HepG2 (cell line): ENCODE results near the gene SETD1A. TPM values are rescaled to one million over a fixed set of nuclear protein-coding genes. Genes with fewer than 3 reads are reported as not detected.

Experiments used
- CREB1 ChIP-seq, 2 experiments: fragments of 450-650 bp in 1 of 2; IDR thresholded peaks; 2 replicates each; pipeline ENCODE4 v1.6.1; 2016 to 2017; ENCODE audit warnings: control low read depth in 1 of 2, mild to moderate bottlenecking in 1 of 2, missing compliant biosample characterization in 1 of 2, missing genetic modification characterization in 1 of 2
- HNRNPL ChIP-seq: fragments of 200-400 bp; formaldehyde crosslinking; IDR thresholded peaks from 2 replicates; pipeline ENCODE4 v1.6.1; 2017; ENCODE audit warnings: mild to moderate bottlenecking, low read depth, low read length
- ISL2 ChIP-seq: sonication (generic); formaldehyde crosslinking; IDR thresholded peaks from 2 replicates; pipeline ENCODE4 v1.5.0; 2020; ENCODE audit warnings: missing genetic modification reagents
- KLF9 ChIP-seq: IDR thresholded peaks from 2 replicates; pipeline ENCODE4 v1.6.1; 2016; ENCODE audit warnings: low read depth
- RAD51 ChIP-seq: fragments of 450-650 bp; IDR thresholded peaks from 2 replicates; pipeline ENCODE4 v1.6.1; 2016; ENCODE audit warnings: borderline replicate concordance
- SETDB1 ChIP-seq: sonication (generic); formaldehyde crosslinking; IDR thresholded peaks from 2 replicates; pipeline ENCODE4 v1.5.1; 2020; ENCODE audit warnings: missing genetic modification reagents, mild to moderate bottlenecking, borderline replicate concordance
- TAF15 ChIP-seq: fragments of 200-400 bp; formaldehyde crosslinking; IDR thresholded peaks from one replicate; pipeline ENCODE4 v1.6.1; 2018; ENCODE audit warnings: mild to moderate bottlenecking, low read depth, low read length; ENCODE audit not compliant: poor library complexity, severe bottlenecking
- ZNF530 ChIP-seq: sonication (generic); formaldehyde crosslinking; IDR thresholded peaks from 2 replicates; pipeline ENCODE4 v1.5.0; 2020; ENCODE audit warnings: low read depth, mild to moderate bottlenecking, missing genetic modification reagents
- polyA plus RNA-seq, 8 experiments: library from polyadenylated mRNA; depleted of rRNA in 3 of 8; stranded (reverse) in 7 of 8; unstranded in 1 of 8; fragments of >200 nt; fragmentation: Illumina TruSeq in 4 of 8; extraction: Trizol in 4 of 8; gene quantifications; 2 replicates each; pipeline versions ENCODE4 v1.2.1 to v1.2.3, GENCODE V29; 2011 to 2016; ENCODE audit warnings: low read depth in 4 of 8, missing spikeins in 1 of 8, mixed read lengths in 1 of 8; ENCODE audit not compliant: insufficient read depth in 1 of 8
- total RNA-seq, 5 experiments: library from RNA; depleted of rRNA; stranded (reverse); fragments of >200 nt; fragmentation: Illumina TruSeq; extraction: Trizol; gene quantifications; 2 replicates each; pipeline ENCODE4 v1.2.3, GENCODE V29; 2016; ENCODE audit warnings: low read depth in 1 of 5
- TF ChIP-seq, protein P1 (sequence below): sonication (generic); formaldehyde crosslinking; IDR thresholded peaks from 2 replicates; pipeline ENCODE4 v1.4.0; 2020; ENCODE audit warnings: low read depth, missing genetic modification reagents
- TF ChIP-seq, protein P2 (sequence below): sonication (generic); formaldehyde crosslinking; IDR thresholded peaks from 2 replicates; pipeline ENCODE4 v1.4.0; 2020; ENCODE audit warnings: missing genetic modification reagents
- TF ChIP-seq, protein P3 (sequence below): sonication (generic); formaldehyde crosslinking; IDR thresholded peaks from 2 replicates; pipeline ENCODE4 v1.4.0; 2020; ENCODE audit warnings: missing genetic modification reagents, borderline replicate concordance
- TF ChIP-seq, protein P4 (sequence below): IDR thresholded peaks from 2 replicates; pipeline ENCODE4 v1.6.1; 2016; ENCODE audit warnings: missing genetic modification reagents, missing compliant biosample characterization
- TF ChIP-seq, protein P5 (sequence below): sonication (generic); formaldehyde crosslinking; IDR thresholded peaks from 2 replicates; pipeline ENCODE4 v1.5.1; 2020; ENCODE audit warnings: mild to moderate bottlenecking, missing genetic modification reagents

Gene SETD1A
- total and polyA plus RNA-seq, 2 of the 13 experiments (the other 11 are each of a cell fraction or from before 2014, with no cell fraction given): 3.8 to 5.6 TPM

DNA sequence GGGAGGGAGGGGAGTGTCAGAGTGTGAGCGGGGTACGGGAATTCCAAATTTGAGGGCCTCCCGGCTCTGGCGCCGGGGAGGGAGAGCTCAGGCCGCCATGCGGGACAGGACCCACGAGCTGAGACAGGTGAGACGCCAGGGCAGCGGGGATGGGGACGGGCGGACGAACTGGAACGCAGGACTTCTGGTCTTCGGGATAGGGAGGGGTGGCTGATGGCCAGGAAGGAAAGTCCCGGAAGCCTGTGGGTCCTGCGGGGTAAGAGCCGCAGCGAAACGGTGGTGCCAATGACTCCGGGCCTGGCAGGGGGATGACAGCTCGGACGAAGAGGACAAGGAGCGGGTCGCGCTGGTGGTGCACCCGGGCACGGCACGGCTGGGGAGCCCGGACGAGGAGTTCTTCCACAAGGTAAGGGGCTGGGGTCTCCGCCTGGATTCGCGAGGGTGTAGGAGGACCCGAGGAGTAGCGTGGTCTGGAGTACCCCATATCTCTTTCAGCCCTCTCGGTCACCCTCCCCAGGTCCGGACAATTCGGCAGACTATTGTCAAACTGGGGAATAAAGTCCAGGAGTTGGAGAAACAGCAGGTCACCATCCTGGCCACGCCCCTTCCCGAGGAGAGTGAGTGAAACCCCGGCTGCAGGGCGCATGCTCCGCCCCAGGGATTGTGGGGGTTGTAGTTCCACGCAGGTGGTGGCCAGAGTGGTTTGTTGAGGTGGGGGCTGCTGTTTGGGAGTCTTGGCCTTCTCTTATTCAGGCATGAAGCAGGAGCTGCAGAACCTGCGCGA lies 76.3 kb downstream of the SETD1A start (continued):
- TF ChIP-seq HNRNPL: no peak
- TF ChIP-seq, protein P1, sequence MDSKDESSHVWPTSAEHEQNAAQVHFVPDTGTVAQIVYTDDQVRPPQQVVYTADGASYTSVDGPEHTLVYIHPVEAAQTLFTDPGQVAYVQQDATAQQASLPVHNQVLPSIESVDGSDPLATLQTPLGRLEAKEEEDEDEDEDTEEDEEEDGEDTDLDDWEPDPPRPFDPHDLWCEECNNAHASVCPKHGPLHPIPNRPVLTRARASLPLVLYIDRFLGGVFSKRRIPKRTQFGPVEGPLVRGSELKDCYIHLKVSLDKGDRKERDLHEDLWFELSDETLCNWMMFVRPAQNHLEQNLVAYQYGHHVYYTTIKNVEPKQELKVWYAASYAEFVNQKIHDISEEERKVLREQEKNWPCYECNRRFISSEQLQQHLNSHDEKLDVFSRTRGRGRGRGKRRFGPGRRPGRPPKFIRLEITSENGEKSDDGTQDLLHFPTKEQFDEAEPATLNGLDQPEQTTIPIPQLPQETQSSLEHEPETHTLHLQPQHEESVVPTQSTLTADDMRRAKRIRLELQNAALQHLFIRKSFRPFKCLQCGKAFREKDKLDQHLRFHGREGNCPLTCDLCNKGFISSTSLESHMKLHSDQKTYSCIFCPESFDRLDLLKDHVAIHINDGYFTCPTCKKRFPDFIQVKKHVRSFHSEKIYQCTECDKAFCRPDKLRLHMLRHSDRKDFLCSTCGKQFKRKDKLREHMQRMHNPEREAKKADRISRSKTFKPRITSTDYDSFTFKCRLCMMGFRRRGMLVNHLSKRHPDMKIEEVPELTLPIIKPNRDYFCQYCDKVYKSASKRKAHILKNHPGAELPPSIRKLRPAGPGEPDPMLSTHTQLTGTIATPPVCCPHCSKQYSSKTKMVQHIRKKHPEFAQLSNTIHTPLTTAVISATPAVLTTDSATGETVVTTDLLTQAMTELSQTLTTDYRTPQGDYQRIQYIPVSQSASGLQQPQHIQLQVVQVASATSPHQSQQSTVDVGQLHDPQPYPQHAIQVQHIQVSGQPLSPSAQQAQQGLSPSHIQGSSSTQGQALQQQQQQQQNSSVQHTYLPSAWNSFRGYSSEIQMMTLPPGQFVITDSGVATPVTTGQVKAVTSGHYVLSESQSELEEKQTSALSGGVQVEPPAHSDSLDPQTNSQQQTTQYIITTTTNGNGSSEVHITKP (CRISPR knock-in tag): peak; percentile 31; the same call in 1 of the 2 replicates
- no peak for TF ChIP-seq TAF15
- TF ChIP-seq ISL2: 0 out of 2 replicates have a peak, but pooled peaks have one; percentile 36
- TF ChIP-seq ZNF530 (CRISPR knock-in tag): no peak
- TF ChIP-seq, protein P2, sequence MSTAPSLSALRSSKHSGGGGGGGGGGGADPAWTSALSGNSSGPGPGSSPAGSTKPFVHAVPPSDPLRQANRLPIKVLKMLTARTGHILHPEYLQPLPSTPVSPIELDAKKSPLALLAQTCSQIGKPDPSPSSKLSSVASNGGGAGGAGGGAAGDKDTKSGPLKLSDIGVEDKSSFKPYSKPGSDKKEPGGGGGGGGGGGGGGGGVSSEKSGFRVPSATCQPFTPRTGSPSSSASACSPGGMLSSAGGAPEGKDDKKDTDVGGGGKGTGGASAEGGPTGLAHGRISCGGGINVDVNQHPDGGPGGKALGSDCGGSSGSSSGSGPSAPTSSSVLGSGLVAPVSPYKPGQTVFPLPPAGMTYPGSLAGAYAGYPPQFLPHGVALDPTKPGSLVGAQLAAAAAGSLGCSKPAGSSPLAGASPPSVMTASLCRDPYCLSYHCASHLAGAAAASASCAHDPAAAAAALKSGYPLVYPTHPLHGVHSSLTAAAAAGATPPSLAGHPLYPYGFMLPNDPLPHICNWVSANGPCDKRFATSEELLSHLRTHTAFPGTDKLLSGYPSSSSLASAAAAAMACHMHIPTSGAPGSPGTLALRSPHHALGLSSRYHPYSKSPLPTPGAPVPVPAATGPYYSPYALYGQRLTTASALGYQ (CRISPR knock-in tag): no peak
- no peak for TF ChIP-seq CREB1 (IDR thresholded peaks at IDR 0.05)
- no peak for TF ChIP-seq CREB1 (CRISPR knock-in tag; IDR thresholded peaks at IDR 0.05)
- TF ChIP-seq, protein P3, sequence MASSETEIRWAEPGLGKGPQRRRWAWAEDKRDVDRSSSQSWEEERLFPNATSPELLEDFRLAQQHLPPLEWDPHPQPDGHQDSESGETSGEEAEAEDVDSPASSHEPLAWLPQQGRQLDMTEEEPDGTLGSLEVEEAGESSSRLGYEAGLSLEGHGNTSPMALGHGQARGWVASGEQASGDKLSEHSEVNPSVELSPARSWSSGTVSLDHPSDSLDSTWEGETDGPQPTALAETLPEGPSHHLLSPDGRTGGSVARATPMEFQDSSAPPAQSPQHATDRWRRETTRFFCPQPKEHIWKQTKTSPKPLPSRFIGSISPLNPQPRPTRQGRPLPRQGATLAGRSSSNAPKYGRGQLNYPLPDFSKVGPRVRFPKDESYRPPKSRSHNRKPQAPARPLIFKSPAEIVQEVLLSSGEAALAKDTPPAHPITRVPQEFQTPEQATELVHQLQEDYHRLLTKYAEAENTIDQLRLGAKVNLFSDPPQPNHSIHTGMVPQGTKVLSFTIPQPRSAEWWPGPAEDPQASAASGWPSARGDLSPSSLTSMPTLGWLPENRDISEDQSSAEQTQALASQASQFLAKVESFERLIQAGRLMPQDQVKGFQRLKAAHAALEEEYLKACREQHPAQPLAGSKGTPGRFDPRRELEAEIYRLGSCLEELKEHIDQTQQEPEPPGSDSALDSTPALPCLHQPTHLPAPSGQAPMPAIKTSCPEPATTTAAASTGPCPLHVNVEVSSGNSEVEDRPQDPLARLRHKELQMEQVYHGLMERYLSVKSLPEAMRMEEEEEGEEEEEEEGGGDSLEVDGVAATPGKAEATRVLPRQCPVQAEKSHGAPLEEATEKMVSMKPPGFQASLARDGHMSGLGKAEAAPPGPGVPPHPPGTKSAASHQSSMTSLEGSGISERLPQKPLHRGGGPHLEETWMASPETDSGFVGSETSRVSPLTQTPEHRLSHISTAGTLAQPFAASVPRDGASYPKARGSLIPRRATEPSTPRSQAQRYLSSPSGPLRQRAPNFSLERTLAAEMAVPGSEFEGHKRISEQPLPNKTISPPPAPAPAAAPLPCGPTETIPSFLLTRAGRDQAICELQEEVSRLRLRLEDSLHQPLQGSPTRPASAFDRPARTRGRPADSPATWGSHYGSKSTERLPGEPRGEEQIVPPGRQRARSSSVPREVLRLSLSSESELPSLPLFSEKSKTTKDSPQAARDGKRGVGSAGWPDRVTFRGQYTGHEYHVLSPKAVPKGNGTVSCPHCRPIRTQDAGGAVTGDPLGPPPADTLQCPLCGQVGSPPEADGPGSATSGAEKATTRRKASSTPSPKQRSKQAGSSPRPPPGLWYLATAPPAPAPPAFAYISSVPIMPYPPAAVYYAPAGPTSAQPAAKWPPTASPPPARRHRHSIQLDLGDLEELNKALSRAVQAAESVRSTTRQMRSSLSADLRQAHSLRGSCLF (CRISPR knock-in tag): no peak
- TF ChIP-seq SETDB1: no peak
- TF ChIP-seq KLF9 (CRISPR knock-in tag): peak; percentile 83
- TF ChIP-seq, protein P4, sequence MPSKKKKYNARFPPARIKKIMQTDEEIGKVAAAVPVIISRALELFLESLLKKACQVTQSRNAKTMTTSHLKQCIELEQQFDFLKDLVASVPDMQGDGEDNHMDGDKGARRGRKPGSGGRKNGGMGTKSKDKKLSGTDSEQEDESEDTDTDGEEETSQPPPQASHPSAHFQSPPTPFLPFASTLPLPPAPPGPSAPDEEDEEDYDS: peak; percentile 97
- TF ChIP-seq, protein P5, sequence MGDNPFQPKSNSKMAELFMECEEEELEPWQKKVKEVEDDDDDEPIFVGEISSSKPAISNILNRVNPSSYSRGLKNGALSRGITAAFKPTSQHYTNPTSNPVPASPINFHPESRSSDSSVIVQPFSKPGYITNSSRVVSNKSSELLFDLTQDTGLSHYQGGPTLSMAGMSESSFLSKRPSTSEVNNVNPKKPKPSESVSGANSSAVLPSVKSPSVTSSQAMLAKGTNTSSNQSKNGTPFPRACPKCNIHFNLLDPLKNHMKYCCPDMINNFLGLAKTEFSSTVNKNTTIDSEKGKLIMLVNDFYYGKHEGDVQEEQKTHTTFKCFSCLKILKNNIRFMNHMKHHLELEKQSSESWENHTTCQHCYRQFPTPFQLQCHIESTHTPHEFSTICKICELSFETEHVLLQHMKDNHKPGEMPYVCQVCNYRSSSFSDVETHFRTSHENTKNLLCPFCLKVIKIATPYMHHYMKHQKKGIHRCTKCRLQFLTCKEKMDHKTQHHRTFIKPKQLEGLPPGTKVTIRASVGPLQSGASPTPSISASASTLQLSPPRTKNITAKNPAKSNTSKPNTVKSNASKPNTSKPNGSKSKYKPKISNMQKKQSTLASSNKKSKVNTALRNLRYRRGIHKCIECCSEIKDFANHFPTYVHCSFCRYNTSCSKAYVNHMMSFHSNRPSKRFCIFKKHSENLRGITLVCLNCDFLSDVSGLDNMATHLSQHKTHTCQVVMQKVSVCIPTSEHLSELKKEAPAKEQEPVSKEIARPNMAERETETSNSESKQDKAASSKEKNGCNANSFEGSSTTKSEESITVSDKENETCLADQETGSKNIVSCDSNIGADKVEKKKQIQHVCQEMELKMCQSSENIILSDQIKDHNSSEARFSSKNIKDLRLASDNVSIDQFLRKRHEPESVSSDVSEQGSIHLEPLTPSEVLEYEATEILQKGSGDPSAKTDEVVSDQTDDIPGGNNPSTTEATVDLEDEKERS (CRISPR knock-in tag): no peak; the same call in 1 of the 2 replicates
- no peak for TF ChIP-seq RAD51
